ENCODE measurements around the gene CAPZA2.

The CAPZA2 gene

DNA sequence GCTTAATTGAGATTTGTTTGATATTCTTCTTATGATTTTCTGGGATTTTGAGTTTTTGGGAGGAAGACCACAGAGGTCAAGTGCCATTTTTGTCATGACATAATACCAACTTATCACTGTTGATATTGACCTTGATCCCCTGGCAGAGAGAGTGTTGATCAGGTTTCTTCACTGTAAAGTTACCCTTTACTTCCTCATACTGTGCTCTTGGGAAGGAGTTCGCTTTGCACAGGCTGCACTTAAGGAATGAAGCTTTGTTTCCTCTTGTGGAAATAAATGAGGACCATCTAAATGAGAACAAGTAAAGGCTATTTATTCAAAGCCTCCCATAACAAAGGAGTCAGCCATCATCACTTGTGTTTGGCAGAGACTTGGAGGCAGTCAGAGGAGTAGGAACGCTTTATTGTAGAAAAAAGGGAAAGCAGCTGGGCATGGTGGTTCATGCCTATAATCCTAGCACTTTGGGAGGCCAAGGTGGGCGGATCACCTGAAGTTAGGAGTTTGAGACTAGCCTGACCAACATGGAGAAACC lies 107.0 kb downstream of the CAPZA2 start:
- no peak for TF ChIP-seq GATA2 (IDR thresholded peaks at IDR 0.05; ENCODE audit: low read depth, low read length)
- TF ChIP-seq GATA3 (IDR thresholded peaks at IDR 0.05; ENCODE audit: low read depth, low read length), result no peak

DNA sequence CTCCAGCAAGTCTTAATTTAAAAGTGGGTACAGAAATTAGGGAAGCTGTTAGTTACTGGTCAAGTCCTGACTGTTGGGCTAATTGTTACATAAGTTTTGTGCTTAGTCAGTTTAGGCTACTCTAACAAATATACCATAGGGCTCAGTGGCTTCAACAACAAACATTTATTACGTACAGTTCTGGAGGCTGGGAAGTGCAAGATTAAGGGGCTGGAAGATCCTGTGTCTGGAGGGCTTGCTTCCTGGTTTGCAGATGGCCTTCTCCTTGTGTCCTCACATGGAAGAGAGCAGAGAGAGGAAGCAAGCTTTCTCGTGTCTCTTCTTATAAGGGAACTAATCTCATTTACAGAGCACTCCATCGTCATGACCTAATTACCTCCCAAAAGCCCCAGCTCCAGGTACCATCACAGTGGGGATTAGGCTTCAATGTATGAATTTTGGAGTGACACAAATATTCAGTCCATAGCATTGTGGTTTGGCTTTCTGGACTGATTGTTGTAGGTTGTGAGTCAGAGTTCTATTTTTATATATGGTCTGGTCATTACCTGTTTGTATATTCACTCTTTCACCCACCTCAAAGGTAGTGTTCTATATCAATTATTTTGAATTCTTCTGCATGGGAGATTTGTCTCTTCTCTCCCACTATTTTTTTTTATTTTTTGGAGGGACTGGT lies 108.0 kb downstream of the CAPZA2 start:
- TF ChIP-seq GATA3 (IDR thresholded peaks at IDR 0.05; ENCODE audit: low read depth, low read length), result no peak
- TF ChIP-seq GATA2 (IDR thresholded peaks at IDR 0.05; ENCODE audit: low read depth, low read length), result no peak
